ENCODE results near the gene CRHR1.

CRHR1 gene

GRCh38 chr17:45839442-45839841 lies 55.3 kb downstream of the CRHR1 start:
- DNase-seq (ENCODE audit: low read depth): no peak
- no peak for TF ChIP-seq POLR2A (IDR thresholded peaks at IDR 0.05; ENCODE audit: extremely low read depth, insufficient read length)
- no peak for TF ChIP-seq MAX (IDR thresholded peaks at IDR 0.05; ENCODE audit: low read depth, low read length)
- no peak for TF ChIP-seq CTCF (IDR thresholded peaks at IDR 0.05; ENCODE audit: low read depth, low read length)
- no peak for TF ChIP-seq MYC (IDR thresholded peaks at IDR 0.05; ENCODE audit: low read depth, low read length)
- no peak overlapping the region for H3K4me3 ChIP-seq (ENCODE audit: low read depth, low read length)

GRCh38 chr17:45841186-45841585 lies 57.1 kb downstream of the CRHR1 start:
- TF ChIP-seq MAX (IDR thresholded peaks at IDR 0.05; ENCODE audit: low read depth, low read length) (no peak), CTCF (IDR thresholded peaks at IDR 0.05; ENCODE audit: low read depth, low read length) (no peak), POLR2A (IDR thresholded peaks at IDR 0.05; ENCODE audit: extremely low read depth, insufficient read length) (no peak), MYC (IDR thresholded peaks at IDR 0.05; ENCODE audit: low read depth, low read length) (no peak)
- H3K4me3 ChIP-seq (ENCODE audit: low read depth, low read length): no peak overlapping the region
- no peak for DNase-seq (ENCODE audit: low read depth)

- no peak overlapping the region for H3K4me3 ChIP-seq (ENCODE audit: low read depth, low read length)
- DNase-seq (ENCODE audit: low read depth): no peak
- TF ChIP-seq MYC (IDR thresholded peaks at IDR 0.05; ENCODE audit: low read depth, low read length) (no peak), CTCF (IDR thresholded peaks at IDR 0.05; ENCODE audit: low read depth, low read length) (no peak), POLR2A (IDR thresholded peaks at IDR 0.05; ENCODE audit: extremely low read depth, insufficient read length) (no peak), MAX (IDR thresholded peaks at IDR 0.05; ENCODE audit: low read depth, low read length) (no peak)
These were observed 57.9 kb downstream of the CRHR1 start for GRCh38 chr17:45841883-45842525.

- no peak overlapping the region for H3K4me3 ChIP-seq (ENCODE audit: low read depth, low read length)
- DNase-seq (ENCODE audit: low read depth): no peak
- no peak for TF ChIP-seq MYC (IDR thresholded peaks at IDR 0.05; ENCODE audit: low read depth, low read length)
- no peak for TF ChIP-seq MAX (IDR thresholded peaks at IDR 0.05; ENCODE audit: low read depth, low read length)
- TF ChIP-seq CTCF (IDR thresholded peaks at IDR 0.05; ENCODE audit: low read depth, low read length): no peak
- TF ChIP-seq POLR2A (IDR thresholded peaks at IDR 0.05; ENCODE audit: extremely low read depth, insufficient read length): no peak
These were observed 59.6 kb downstream of the CRHR1 start for GRCh38 chr17:45843722-45844121.

GRCh38 chr17:45844695-45845375 lies 60.7 kb downstream of the CRHR1 start, which contains the start of gene SPPL2C:
Gene SPPL2C (plus strand): TSS chr17:45844881. CDS start chr17:45844907, 26 bp downstream.
- no peak within 1 kb of the TSS for H3K4me3 ChIP-seq (ENCODE audit: low read depth, low read length)
- no peak for TF ChIP-seq MAX (IDR thresholded peaks at IDR 0.05; ENCODE audit: low read depth, low read length)
- no peak for TF ChIP-seq POLR2A (IDR thresholded peaks at IDR 0.05; ENCODE audit: extremely low read depth, insufficient read length)
- TF ChIP-seq CTCF (IDR thresholded peaks at IDR 0.05; ENCODE audit: low read depth, low read length): no peak
- no peak for DNase-seq (ENCODE audit: low read depth)
